ENCODE measurements around the gene KCNMB2. TPM values are rescaled to one million over a fixed set of nuclear protein-coding genes. Genes with fewer than 3 reads are reported as not detected.

The KCNMB2 gene
- total RNA-seq, 2 donors from 2014 or later = 0.68 TPM; not detected in 1

GRCh38 chr3:178602856-178603255 lies 66.6 kb downstream of the KCNMB2 start:
- no peak for DNase-seq (ENCODE audit: low spot score)
- 83% methylated on average over 1 of the region's 2 CpGs for WGBS
- Histone ChIP-seq H3K27me3 (replicated peaks; ENCODE audit: insufficient read depth) (no peaks in the 10 kb centered on the region), H3K4me1 (replicated peaks) (no peaks in the 10 kb centered on the region), H3K36me3 (no peaks in the 10 kb centered on the region), H3K27ac (no peak overlapping the region), H3K9me3 (no peaks in the 10 kb centered on the region), H3K4me3 (no peak overlapping the region)
- intact Hi-C loops (cut with DNase I) = no loop called here
- TF ChIP-seq POLR2A (IDR thresholded peaks at IDR 0.05) (no peak), CTCF (IDR thresholded peaks at IDR 0.05) (no peak), POLR2AphosphoS5 (IDR thresholded peaks at IDR 0.05) (no peak)

GRCh38 chr3:178603735-178604134 lies 67.5 kb downstream of the KCNMB2 start:
- H3K27me3 ChIP-seq (replicated peaks; ENCODE audit: insufficient read depth) = no peaks in the 10 kb centered on the region
- TF ChIP-seq CTCF (IDR thresholded peaks at IDR 0.05) (no peak), POLR2AphosphoS5 (IDR thresholded peaks at IDR 0.05) (no peak)
- intact Hi-C loops (cut with DNase I) = no loop called here
- no peak for DNase-seq (ENCODE audit: low spot score)
- H3K27ac ChIP-seq = no peak overlapping the region
- H3K4me3 ChIP-seq = no peak overlapping the region
- H3K9me3 ChIP-seq = no peaks in the 10 kb centered on the region
- H3K36me3 ChIP-seq = no peaks in the 10 kb centered on the region
- WGBS = 59% methylated on average over 1 of the region's 1 CpG
- H3K4me1 ChIP-seq (replicated peaks) = no peaks in the 10 kb centered on the region

GRCh38 chr3:178618197-178618596 lies 82.0 kb downstream of the KCNMB2 start:
- WGBS = 22% methylated on average over 3 of the region's 3 CpGs
- Histone ChIP-seq H3K36me3 (no peaks in the 10 kb centered on the region), H3K27ac (no peak overlapping the region), H3K9me3 (no peaks in the 10 kb centered on the region), H3K4me1 (replicated peaks) (no peaks in the 10 kb centered on the region), H3K27me3 (replicated peaks; ENCODE audit: insufficient read depth) (no peaks in the 10 kb centered on the region), H3K4me3 (no peak overlapping the region)
- no peak for DNase-seq (ENCODE audit: low spot score)
- intact Hi-C loops (cut with DNase I) = no loop called here
- TF ChIP-seq POLR2AphosphoS5 (IDR thresholded peaks at IDR 0.05) (no peak), CTCF (IDR thresholded peaks at IDR 0.05) (no peak), POLR2A (IDR thresholded peaks at IDR 0.05) (no peak)

- 33% methylated on average over 2 of the region's 2 CpGs for WGBS
- TF ChIP-seq POLR2AphosphoS5 (IDR thresholded peaks at IDR 0.05) (no peak), POLR2A (IDR thresholded peaks at IDR 0.05) (no peak), CTCF (IDR thresholded peaks at IDR 0.05) (no peak)
- Histone ChIP-seq H3K4me1 (replicated peaks) (no peaks in the 10 kb centered on the region), H3K27me3 (replicated peaks; ENCODE audit: insufficient read depth) (no peaks in the 10 kb centered on the region), H3K36me3 (no peaks in the 10 kb centered on the region), H3K27ac (no peak overlapping the region), H3K9me3 (no peaks in the 10 kb centered on the region), H3K4me3 (no peak overlapping the region)
- intact Hi-C loops (cut with DNase I) = no loop called here
- no peak for DNase-seq (ENCODE audit: low spot score)
Observed at GRCh38 chr3:178618896-178619295, 82.7 kb downstream of the KCNMB2 start.

- Histone ChIP-seq H3K4me1 (replicated peaks) (no peaks in the 10 kb centered on the region), H3K36me3 (no peaks in the 10 kb centered on the region), H3K27ac (no peak overlapping the region), H3K9me3 (no peaks in the 10 kb centered on the region), H3K4me3 (no peak overlapping the region), H3K27me3 (replicated peaks; ENCODE audit: insufficient read depth) (no peaks in the 10 kb centered on the region)
- WGBS = 74% methylated on average over 3 of the region's 3 CpGs
- no peak for TF ChIP-seq CTCF (IDR thresholded peaks at IDR 0.05)
- no peak for TF ChIP-seq POLR2A (IDR thresholded peaks at IDR 0.05)
- TF ChIP-seq POLR2AphosphoS5 (IDR thresholded peaks at IDR 0.05) = no peak
- DNase-seq (ENCODE audit: low spot score) = no peak
- intact Hi-C loops (cut with DNase I) = no loop called here
Observed at GRCh38 chr3:178623666-178624255, 87.5 kb downstream of the KCNMB2 start.
